ENCODE results near the gene CETN3.
"Not testable (repeated sequence)": the region's sequence is repeated elsewhere in the genome, so short reads cannot be mapped to it uniquely, and the experiment has no call there.

CETN3 gene

DNA sequence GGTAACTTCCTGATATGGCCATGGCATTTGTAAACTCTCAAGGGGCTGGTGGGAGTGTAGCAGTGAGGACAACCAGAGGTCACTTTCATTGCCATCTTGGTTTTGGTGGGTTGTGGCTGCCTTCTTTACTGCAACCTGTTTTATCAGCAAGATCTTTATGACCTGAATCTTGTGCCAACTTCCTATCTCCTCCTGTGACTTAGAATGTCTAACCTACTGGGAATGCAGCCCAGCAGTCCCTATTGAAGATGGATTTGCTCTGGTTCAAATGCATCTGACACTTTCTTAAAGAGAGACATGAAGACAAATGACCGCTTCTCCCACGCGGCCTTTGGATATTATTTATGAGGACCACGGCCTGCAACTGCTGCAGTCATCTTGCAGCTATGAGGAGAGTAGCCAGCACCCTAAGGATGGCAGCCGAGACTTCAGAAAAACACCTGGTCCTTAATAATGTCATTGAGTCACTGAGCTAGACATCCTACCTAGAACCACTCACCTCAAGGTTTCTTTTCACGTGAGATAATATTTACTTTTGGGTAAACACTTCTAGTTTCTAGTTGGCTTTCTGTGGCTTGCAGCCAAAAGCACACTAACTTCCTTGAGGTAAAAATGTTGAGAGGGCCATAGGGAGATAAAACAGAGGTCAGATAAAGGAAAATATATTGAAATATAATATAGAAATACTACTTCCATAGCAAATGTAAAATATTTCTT is 28.2 kb downstream of the CETN3 start:
- DNase-seq: no peak

DNA sequence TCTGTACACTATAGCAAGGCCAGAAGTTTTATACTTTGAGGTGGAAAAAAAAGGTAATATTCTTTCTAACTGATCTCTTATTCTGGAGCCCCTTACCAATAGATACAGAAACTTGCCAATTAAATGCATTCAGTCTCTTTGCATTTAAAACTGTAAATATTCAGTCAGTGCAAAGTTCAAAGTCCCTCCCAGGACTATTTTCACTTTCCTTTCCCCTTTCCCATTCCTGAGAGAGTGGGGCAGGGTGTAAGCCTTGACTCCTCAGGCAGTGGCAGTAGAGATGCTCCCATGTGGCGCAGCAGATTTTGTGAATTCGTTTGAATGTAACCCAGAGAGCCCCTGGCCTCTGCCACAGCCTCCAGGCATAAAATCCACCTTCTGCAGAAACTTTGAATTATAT is 29.9 kb downstream of the CETN3 start:
- no peak for DNase-seq

DNA sequence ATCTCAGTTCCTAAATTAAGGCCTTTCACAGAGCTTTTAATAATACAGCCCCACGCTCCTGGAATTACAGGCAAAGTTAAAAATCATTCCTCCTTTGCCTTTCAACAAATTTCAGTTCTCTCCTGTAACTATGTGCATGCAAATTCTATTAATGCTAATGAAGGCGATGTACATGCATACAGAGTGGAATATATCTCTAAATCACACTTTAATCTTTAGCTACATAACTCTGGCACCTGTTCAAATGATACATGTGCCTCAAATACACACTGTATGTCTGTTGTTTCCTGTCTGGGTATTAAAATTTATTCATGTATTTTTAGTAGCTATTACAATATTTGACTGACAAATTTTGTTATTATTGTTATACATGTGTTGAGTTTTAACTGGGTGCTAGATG is 30.8 kb downstream of the CETN3 start:
- no peak for DNase-seq

DNA sequence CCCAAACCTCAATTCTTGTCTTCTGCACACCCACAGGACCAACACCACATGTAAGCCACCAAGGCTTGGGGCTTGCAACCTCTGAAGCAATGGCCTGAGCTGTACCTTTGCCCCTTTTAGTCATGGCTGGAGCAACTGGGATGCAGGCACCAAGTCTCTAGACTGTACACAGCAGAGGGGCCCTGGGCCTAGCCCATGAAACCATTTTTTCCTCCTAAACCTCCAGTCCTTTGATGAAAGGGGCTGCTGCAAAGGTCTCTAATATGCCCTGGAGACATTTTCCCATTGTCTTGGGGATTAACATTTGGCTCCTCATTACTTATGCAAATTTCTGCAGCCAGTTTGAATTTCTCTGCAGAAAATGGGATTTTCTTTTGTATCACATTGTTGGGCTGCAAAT is 38.3 kb downstream of the CETN3 start:
- DNase-seq: not testable (repeated sequence)

DNA sequence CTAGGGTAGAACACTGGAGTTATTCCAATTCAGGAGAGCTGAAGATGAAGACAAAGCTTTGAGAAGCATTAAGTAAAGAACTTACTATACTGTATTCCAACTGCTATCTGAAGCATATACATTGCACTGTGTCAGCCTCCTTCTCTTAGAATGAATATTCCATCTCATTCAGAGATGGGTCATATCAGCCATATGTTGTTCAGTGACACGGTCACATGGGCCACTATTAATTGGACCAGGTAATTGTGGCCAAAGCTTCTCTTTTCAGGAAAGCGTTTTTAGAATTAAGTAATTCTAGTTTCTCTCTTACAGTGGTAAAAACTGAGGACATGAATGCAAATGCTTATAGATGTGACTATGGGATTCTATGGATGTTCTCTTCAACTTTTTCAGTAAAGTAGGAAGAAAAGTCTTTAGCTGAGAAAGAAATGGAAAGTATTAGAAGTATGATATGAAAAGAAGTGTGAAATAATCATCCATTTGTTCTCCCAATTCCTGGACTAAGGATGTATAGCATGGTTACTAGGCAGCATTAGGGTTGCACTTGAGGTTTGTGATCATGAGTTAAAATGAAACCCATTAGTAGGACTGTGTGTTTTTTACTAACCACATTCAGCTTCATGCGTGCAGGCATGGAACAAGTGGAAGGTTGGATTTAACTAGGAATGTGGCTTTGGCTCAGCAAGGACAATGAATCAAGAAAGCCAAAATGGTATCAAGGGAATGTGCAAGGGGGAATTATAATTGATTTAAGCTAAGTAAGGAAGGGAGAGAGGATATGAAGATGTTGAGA is 40.9 kb downstream of the CETN3 start:
- DNase-seq: no peak

DNA sequence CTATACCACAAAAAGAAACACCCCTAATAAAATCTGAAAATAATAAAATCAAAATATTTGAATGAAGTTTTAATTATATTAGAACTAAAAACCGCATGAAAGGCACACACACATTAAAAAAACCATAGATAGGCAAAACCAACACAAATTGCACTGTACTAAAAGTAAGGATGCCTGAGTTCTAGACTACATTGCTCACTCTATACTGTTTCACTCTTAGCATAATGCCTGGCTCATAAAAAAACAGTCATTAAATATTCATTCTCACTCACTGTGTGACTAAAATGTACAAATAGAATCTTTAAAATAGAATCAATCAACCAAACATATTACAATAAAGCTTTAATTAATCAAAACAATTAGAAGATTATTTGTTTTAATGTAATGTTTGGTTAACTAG is 41.7 kb downstream of the CETN3 start:
- no peak for DNase-seq

DNA sequence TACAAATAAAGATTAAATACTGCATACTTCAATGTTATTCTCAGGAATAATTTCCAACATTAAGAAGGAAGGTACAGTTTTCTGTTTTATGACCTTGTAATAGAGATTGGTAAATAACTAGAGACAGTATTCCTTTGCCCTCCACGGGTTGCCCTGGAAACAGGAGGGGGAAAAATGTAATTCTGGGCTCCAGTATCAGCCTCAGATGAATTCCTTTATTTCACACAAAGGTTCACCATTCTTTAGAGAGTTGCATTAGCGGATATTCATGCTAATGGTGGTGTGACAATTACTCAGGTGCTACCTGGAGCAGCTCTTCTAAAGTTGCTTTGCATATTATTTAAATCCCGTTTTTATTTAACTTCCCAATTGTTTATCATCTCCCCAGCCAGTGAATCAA is 42.6 kb downstream of the CETN3 start:
- DNase-seq: no peak

DNA sequence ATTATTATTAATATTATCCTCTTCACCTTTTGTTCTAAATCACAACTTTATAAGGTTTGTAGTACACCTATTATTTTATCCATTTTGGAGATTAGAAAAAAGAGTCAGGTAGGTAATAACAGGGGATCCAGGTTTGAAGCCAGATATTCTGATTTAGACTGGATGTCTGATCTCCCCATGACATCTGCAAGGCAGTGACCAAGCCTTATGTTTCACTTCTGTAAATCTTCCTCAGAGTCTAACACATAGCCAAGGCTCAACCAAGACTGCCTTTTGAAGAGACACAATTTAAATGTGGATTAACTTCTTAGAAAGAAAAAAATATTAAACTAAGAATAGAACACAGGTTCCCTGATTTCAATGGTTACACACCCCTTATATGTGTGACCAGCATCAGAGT is 44.2 kb downstream of the CETN3 start:
- DNase-seq: no peak

DNA sequence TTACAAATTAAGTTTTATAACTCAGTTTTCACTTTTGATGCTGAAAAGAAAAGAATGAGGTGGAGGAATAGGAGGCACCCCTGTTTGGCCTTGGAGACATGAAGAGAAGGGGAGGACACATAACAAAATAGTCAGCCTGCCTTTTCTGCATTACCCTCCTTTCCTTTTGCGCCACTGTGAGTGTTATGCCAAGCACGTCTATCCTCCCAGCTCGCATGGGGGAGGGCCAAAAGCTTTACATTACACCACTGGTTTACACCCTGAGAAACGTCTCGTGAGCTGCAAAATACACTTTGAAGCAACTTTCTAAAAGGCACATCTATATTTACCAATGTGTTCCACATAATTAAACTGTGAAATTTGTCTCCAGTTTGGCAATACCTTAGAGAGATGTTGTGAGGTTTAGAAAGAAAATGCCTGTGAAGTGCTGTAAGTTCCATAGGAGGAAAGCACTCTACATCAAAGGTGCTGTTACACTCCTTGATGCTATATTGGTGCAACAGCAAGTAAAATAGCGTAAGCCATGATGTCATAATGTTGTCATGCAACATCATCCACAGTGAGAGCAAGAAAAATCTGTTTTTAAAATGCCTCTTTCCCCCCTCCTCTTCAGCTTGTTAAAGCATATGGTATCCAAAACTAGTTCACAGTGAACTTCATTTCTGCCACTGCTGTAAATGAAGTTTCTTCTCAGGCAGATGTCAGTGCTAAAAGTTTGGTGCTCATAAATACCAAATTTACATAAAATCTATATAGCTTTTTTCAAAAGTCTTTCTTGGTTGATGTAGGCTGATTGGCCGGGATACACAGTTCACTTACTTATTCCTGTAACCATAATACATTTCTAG is 50.3 kb downstream of the CETN3 start:
- no peak for DNase-seq

DNA sequence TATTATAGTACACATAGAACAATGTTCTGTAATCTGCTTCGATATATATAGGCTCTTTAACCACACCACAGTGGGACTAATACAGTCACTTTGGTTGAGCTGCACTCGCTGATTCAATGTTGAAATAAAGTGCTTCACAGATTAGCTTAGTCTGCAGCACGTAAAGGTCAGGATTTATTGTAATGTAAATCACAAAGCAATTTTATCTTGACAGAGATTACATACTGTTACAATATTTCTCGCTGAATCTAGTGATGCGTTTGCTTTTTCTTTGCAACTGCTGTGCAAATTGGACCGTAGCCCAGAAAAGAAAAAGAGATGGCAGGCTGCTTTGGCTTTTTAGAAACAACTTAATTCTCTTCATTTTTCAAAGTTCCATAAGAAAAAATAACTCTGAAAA is 52.9 kb downstream of the CETN3 start:
- no peak for DNase-seq

DNA sequence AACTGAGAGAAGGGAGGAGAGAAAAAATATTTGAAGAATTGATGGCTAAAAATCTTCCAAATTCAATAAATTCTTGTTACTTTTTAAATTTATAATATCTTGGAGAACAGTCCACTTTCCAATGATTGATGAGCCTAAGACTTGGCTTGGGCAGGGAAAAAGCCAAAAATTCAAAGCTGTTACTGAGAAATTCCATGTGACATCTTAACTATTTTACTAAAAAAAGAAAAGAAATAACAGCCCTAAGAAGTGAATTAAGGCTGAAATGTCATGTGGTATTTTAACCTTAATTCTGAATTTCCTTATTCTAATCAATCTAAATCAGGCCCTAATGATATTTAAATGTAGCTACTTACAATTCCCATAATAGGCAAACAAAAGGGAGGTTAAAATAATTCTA is 53.4 kb downstream of the CETN3 start:
- no peak for DNase-seq

DNA sequence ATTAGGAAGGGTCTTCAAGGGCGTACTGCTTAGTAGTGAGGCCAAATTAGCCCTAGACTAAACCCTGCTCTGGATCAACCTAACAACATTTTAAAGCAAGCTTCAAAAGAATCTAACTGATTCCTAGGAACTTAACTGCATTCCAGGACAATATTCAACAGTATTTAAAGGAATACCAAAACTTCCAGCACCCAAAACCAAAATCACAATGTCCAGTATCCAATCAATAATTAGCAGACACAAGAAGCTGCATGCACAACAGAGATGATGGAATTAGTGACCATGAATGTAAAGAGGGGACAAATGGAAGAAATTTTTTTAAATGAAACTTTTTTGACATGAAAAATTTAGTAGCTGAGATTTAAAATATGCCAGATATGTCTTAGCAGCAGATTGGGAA is 53.9 kb downstream of the CETN3 start:
- no peak for DNase-seq

DNA sequence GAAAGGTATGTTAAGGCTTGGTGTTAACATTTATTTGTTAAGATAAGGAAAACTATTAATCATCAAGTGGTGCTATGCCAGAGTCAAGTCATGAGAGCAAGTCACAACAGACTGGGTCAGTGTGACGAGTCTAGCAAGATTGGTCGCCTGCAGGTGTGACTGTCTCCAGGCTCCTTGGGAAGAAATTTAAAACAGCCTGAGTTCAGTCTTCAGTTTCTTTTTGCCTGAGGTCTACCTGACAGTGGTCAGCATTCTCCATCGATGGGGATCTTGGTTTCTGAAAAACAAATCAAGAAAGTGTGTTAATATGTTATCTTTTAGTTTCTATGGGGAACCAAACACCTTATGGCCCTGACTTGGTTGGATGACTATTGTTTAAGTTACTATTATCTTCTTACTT is 56.3 kb downstream of the CETN3 start:
- DNase-seq: no peak

DNA sequence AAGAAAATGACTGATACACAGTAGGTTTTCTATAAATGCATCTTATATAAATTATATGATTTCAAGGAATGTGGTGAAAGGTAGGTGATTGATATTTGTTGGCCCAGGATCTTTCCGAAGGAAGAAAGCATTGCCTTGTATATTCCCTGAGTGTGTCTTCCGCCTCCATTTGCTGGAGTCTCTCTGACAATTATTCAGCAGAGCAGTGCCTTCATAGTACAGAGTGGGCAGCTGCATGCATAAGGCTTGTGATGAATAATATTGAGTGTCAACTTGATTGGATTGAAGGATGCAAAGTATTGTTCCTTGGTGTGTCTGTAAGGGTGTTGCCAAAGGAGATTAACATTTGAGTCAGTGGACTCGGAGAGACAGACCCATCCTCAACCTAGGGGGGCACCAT is 58.5 kb downstream of the CETN3 start:
- no peak for DNase-seq

DNA sequence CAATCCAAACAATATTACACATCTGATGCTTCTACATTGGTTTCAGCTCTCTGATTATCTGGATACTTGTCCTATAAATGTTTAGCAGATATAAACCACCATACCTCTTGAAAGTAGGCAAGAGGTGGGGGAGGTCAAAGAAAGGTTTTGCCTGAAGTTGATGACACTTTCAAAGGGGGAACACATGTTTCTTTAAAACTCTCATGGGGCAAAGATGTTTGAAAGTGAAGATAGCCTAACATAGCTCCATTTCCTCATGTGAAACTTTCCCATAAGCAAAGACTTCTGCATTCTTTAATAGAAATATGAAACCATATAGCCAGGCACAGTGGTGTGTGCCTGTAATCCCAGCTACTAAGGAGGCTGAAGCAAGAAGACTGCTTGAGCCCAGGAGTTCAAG is 62.1 kb downstream of the CETN3 start:
- DNase-seq: no peak

DNA sequence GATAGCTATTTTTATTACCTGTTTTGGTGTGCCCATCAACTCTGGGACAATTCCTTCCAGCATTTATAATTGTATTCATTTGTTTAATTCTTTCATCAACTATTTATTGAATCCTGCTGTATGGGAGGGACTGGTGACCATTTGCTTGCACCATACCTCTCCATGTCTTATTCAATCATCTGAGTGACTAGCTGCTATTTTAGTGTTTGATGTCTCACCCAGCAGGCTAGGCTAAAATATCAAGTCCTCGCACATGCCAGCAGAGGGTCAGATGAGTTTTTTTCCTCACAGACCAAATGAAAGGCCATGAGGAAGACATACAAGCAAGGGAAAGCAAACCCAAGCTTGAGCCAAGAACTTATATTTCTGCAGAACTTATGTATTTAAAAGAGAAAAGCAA is 63.9 kb downstream of the CETN3 start:
- DNase-seq: no peak

DNA sequence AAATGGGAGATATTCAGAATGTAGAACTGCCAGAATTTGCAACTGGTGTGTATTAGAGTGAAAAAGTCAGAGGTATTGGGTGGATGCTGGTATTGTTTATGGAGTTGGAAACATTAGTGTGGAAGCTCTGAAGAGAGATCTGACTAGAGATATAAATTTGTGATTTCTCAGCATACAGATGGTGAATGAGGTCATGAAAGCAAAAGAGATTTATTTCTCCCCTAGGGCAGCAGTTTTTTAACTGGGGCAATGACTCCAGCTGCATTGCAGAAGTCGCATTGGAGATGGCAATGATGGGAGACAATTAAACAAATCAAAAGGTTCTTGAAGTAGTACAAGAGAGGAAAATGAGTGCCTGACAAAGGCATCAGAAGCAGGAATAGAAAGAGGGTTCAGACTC is 64.9 kb downstream of the CETN3 start:
- DNase-seq: no peak

DNA sequence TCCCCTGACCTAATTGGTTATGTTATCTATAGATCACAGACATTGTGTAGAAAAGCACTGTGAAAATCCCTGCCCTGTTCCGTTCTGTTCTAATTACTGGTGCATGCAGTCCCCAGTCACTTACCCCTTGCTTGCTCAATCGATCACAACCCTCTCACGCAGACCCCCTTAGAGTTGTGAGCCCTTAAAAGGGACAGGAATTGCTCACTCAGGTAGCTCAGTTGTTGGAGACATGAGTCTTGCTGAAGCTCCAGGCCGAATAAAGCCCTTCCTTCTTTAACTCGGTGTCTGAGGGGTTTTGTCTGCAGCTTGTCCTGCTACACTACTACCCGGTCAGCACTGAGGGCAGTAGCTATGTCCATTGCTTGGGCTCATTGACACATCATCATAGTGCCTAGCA is 65.8 kb downstream of the CETN3 start:
- DNase-seq: not testable (repeated sequence)

DNA sequence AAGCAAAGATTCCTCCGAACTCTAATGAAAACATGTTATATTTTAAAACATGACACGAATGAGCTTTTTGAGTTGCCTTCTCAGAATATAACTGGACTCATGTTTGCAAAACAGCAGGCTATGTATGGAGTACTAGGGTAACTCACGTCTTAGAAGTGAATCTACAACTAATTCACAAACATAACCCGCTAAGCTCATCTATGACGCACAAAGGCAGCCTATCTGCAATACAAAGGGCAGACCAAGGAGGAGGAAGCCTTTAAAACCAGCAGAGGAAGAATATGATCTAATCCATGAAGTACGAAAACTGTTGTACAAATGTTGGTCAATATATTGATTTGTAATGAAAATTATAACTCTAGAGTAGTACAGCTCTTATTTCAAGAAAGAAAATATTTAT is 67.0 kb downstream of the CETN3 start:
- no peak for DNase-seq

Measured in SHP77 treated with DMSO at 0.1 percent for 48 hours (cell line).